Spleen (tissue), 7 donors: Measurements from ENCODE around the gene MAP3K5.

Experiments
- POLR2A ChIP-seq, 3 donors: fragments of 450-650 bp; IDR thresholded peaks; one replicate each; pipeline ENCODE4 v1.5.1; 2017; ENCODE audit warnings: antibody characterized with exemption in 3 of 3, mild to moderate bottlenecking in 1 of 3
- POLR2AphosphoS5 ChIP-seq, 3 donors: sonication (generic); formaldehyde crosslinking; IDR thresholded peaks; one replicate each; pipeline ENCODE4 v1.5.1; 2017; ENCODE audit warnings: antibody characterized with exemption in 3 of 3
- TF ChIP-seq, protein P1 (sequence below), 11 experiments: fragments of 200-600 bp in 7 of 11; fragments of 450-650 bp in 4 of 11; sonication (generic) in 4 of 11; IDR thresholded peaks in 8 of 11; conservative IDR thresholded peaks in 3 of 11; 1 replicate in 7 of 11; 2 replicates in 4 of 11; pipeline versions ENCODE4 v1.4.0 to v1.8.0; 2016 to 2021; ENCODE audit warnings: antibody characterized with exemption in 11 of 11, inconsistent platforms in 4 of 11, mild to moderate bottlenecking in 1 of 11
- donor health status: DM: no; HTN: no; CAD: no; lungs with moderate emphysema.
- donor health status: DM: no; HTN: no; CAD: no.
- donor health status: DM: no; HTN: no; CAD: no.

DNA sequence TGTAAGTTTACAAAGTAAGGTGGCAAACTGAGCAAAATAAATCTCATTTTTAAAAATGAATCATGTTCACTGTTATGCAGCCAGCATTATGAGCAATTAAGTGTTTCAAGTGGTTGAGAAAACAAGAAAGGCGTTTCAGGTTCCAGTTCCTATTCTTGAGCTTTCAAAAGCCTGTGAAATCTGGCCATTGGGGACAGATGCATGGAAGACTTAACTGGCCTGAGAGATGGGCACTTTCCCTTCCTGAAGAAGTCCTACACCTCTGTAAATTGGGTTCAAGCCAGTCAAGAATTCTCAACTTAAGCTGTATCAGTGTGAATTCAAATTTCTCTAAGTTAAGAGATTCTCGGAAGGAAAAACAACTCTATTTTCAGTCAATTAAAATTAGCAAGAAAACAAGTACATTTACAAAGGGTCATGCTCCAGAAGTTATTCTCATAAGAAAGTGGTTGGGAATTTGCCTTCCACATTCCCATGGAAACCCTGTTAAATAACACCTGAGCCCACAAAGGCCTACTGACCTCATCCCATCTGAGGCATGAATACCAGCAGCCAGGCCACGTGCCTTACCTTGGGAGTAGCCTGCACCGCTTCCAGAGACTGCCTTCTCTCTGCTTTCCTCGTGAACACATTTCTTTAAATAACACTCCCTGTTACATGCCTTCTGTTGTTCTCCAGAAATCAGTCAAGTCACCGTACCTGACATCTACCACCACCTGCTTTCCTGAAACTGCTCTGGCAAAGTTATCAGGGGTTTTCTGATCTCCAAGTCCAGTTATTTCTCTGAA is 19.4 kb downstream of the MAP3K5 start:
- TF ChIP-seq POLR2A (IDR thresholded peaks at IDR 0.05), result no peak
- TF ChIP-seq, protein P1, sequence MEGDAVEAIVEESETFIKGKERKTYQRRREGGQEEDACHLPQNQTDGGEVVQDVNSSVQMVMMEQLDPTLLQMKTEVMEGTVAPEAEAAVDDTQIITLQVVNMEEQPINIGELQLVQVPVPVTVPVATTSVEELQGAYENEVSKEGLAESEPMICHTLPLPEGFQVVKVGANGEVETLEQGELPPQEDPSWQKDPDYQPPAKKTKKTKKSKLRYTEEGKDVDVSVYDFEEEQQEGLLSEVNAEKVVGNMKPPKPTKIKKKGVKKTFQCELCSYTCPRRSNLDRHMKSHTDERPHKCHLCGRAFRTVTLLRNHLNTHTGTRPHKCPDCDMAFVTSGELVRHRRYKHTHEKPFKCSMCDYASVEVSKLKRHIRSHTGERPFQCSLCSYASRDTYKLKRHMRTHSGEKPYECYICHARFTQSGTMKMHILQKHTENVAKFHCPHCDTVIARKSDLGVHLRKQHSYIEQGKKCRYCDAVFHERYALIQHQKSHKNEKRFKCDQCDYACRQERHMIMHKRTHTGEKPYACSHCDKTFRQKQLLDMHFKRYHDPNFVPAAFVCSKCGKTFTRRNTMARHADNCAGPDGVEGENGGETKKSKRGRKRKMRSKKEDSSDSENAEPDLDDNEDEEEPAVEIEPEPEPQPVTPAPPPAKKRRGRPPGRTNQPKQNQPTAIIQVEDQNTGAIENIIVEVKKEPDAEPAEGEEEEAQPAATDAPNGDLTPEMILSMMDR (IDR thresholded peaks at IDR 0.05 in 8 of 11, conservative IDR thresholded peaks at IDR 0.05 in 3 of 11), result no peak
- no peak for TF ChIP-seq POLR2AphosphoS5 (IDR thresholded peaks at IDR 0.05)
